T-helper 1 cell treated with Interleukin-12 subunit alpha and Interleukin-12 subunit beta and Interleukin-4 antibody, amounts not matched to agents 30 μg/mL and 1 μg/mL, for 36 hours (primary cell): ENCODE data around the gene A1BG.
"Not testable (repeated sequence)": the region's sequence is repeated elsewhere in the genome, so short reads cannot be mapped to it uniquely, and the experiment has no call there.

Source experiments
- H3K27ac Mint-ChIP-seq: one replicate; pipeline ENCODE4 v1.8.0; 2021; ENCODE audit warnings: mild to moderate bottlenecking, mixed read lengths
- H3K27me3 Mint-ChIP-seq: one replicate; pipeline ENCODE4 v1.8.0; 2021; ENCODE audit warnings: low read depth, mixed read lengths
- H3K36me3 Mint-ChIP-seq: one replicate; pipeline ENCODE4 v1.8.0; 2021; ENCODE audit warnings: low read depth, mixed read lengths
- H3K4me1 Mint-ChIP-seq: one replicate; pipeline ENCODE4 v1.8.0; 2021; ENCODE audit warnings: low read depth, mixed read lengths
- H3K4me3 Mint-ChIP-seq: one replicate; pipeline ENCODE4 v1.8.0; 2021; ENCODE audit warnings: mild to moderate bottlenecking, moderate library complexity, mixed read lengths
- H3K9me3 Mint-ChIP-seq: one replicate; pipeline ENCODE4 v1.8.0; 2021; ENCODE audit warnings: mixed read lengths

The A1BG gene

GRCh38 chr19:58317476-58318072 is 35.7 kb downstream of the A1BG start:
- peaks cover 28% of the 10 kb centered on the region for H3K36me3 Mint-ChIP-seq
- H3K4me3 Mint-ChIP-seq, result no peak overlapping the region
- no peaks in the 10 kb centered on the region for H3K27me3 Mint-ChIP-seq
- peaks cover under 1% of the 10 kb centered on the region for H3K4me1 Mint-ChIP-seq
- no peaks in the 10 kb centered on the region for H3K9me3 Mint-ChIP-seq
- no peak overlapping the region for H3K27ac Mint-ChIP-seq

GRCh38 chr19:58315580-58315979 is 37.7 kb downstream of the A1BG start:
- Mint-ChIP-seq H3K9me3 (peaks cover 5% of the 10 kb centered on the region), H3K36me3 (peaks cover 40% of the 10 kb centered on the region), H3K27me3 (no peaks in the 10 kb centered on the region), H3K4me1 (peaks cover 3% of the 10 kb centered on the region), H3K4me3 (no peak overlapping the region), H3K27ac (no peak overlapping the region)

- peaks cover 76% of the 10 kb centered on the region for H3K36me3 Mint-ChIP-seq
These were observed 41.9 kb downstream of the A1BG start for GRCh38 chr19:58311345-58311865.

GRCh38 chr19:58310685-58311084 is 42.6 kb downstream of the A1BG start:
- not testable (repeated sequence) for H3K4me3 Mint-ChIP-seq, H3K27me3 Mint-ChIP-seq, H3K9me3 Mint-ChIP-seq, H3K27ac Mint-ChIP-seq
- Mint-ChIP-seq H3K4me1 (peaks cover 25% of the 10 kb centered on the region), H3K36me3 (peaks cover 81% of the 10 kb centered on the region)

More at GRCh38 chr19:58311345-58311865, 41.9 kb downstream of the A1BG start:
- Mint-ChIP-seq H3K4me1 (peaks cover 19% of the 10 kb centered on the region), H3K27me3 (no peaks in the 10 kb centered on the region), H3K27ac (no peak overlapping the region), H3K9me3 (peaks cover 5% of the 10 kb centered on the region), H3K4me3 (no peak overlapping the region)

GRCh38 chr19:58307736-58308135 is 45.6 kb downstream of the A1BG start:
- peaks cover 69% of the 10 kb centered on the region for H3K36me3 Mint-ChIP-seq
- H3K4me1 Mint-ChIP-seq, result peaks cover 36% of the 10 kb centered on the region
- no peak overlapping the region for H3K27ac Mint-ChIP-seq
- no peaks in the 10 kb centered on the region for H3K27me3 Mint-ChIP-seq
- no peak overlapping the region for H3K4me3 Mint-ChIP-seq
- H3K9me3 Mint-ChIP-seq, result peaks cover 8% of the 10 kb centered on the region

- peaks cover 65% of the 10 kb centered on the region for H3K36me3 Mint-ChIP-seq
- H3K4me1 Mint-ChIP-seq, result peaks cover 33% of the 10 kb centered on the region
These were observed 47.4 kb downstream of the A1BG start for GRCh38 chr19:58305932-58306323.

GRCh38 chr19:58305065-58305931 is 48.0 kb downstream of the A1BG start, which contains the start of gene ERVK3-1:
Gene ERVK3-1 (plus strand): TSS chr19:58305377. CDS start chr19:58312169, 6,792 bp downstream.
- Mint-ChIP-seq H3K4me3 (peak within 1 kb of the TSS; percentile 96), H3K4me1 (peaks cover 33% of the 10 kb centered on the region), H3K27ac (peak within 1 kb of the TSS; percentile 96), H3K27me3 (no peaks in the 10 kb centered on the region), H3K9me3 (peaks cover 22% of the 10 kb centered on the region), H3K36me3 (peaks cover 71% of the 10 kb centered on the region)

More at GRCh38 chr19:58305932-58306323, 47.4 kb downstream of the A1BG start:
- Mint-ChIP-seq H3K9me3 (peaks cover 17% of the 10 kb centered on the region), H3K4me3 (peak overlapping the region; percentile 96), H3K27ac (peak overlapping the region; percentile 96), H3K27me3 (no peaks in the 10 kb centered on the region)

GRCh38 chr19:58304748-58305064 is 48.6 kb downstream of the A1BG start:
- H3K36me3 Mint-ChIP-seq, result peaks cover 71% of the 10 kb centered on the region

GRCh38 chr19:58304255-58304654 is 49.0 kb downstream of the A1BG start:
- H3K36me3 Mint-ChIP-seq, result peaks cover 67% of the 10 kb centered on the region

More at GRCh38 chr19:58304748-58305064, 48.6 kb downstream of the A1BG start:
- peak overlapping the region; percentile 96 for H3K27ac Mint-ChIP-seq
- H3K27me3 Mint-ChIP-seq, result no peaks in the 10 kb centered on the region
- H3K9me3 Mint-ChIP-seq, result peaks cover 26% of the 10 kb centered on the region
- H3K4me3 Mint-ChIP-seq, result peak overlapping the region; percentile 96
- peaks cover 33% of the 10 kb centered on the region for H3K4me1 Mint-ChIP-seq

GRCh38 chr19:58300620-58301019 is 52.7 kb downstream of the A1BG start:
- no peak overlapping the region for H3K27ac Mint-ChIP-seq
- peaks cover 33% of the 10 kb centered on the region for H3K9me3 Mint-ChIP-seq
- no peaks in the 10 kb centered on the region for H3K27me3 Mint-ChIP-seq
- H3K4me1 Mint-ChIP-seq, result peaks cover 11% of the 10 kb centered on the region
- H3K4me3 Mint-ChIP-seq, result no peak overlapping the region
- peaks cover 59% of the 10 kb centered on the region for H3K36me3 Mint-ChIP-seq

More at GRCh38 chr19:58304255-58304654, 49.0 kb downstream of the A1BG start:
- Mint-ChIP-seq H3K4me1 (peaks cover 30% of the 10 kb centered on the region), H3K9me3 (peaks cover 27% of the 10 kb centered on the region), H3K27me3 (no peaks in the 10 kb centered on the region), H3K4me3 (peak overlapping the region; percentile 96), H3K27ac (peak overlapping the region; percentile 96)

- Mint-ChIP-seq H3K27me3 (no peaks in the 10 kb centered on the region), H3K4me1 (peaks cover 2% of the 10 kb centered on the region), H3K9me3 (peaks cover 61% of the 10 kb centered on the region), H3K27ac (no peak overlapping the region), H3K36me3 (peaks cover 85% of the 10 kb centered on the region), H3K4me3 (no peak overlapping the region)
These were observed 57.2 kb downstream of the A1BG start for GRCh38 chr19:58296104-58296503.
